ENCODE data around the gene FAM83F.

FAM83F gene

DNA sequence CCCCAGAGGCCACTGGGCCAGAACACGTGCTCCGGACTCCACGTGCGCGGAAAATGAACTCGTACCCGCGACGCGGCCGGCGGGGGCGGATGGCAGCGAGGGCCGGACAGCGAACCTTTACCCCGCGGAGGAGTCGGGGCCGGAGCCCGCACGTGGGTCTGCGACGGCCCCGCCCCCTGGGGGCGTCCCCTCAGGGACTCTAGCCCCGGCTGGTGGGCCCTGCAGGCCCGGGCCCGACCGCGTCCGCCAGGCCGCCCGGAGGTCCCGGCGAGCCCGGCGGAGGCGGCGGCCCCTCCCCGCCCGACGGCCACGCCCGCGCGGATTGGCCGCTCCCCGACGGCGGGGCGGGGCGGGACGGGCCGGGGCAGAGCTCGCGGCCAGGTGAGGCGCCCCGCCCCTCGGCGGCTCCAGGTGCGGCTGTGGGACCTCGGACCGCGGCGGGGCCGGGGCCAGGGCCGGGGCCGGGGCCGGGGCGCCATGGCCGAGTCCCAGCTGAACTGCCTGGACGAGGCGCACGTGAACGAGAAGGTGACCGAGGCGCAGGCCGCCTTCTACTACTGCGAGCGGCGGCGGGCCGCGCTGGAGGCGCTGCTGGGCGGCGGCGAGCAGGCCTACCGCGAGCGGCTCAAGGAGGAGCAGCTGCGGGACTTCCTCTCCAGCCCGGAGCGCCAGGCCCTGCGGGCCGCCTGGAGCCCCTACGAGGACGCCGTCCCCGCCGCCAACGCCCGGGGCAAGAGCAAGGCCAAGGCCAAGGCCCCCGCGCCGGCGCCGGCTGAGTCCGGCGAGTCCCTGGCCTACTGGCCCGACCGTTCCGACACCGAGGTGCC, at the start of gene FAM83F:
TSS of gene FAM83F (plus strand) at position 389 of the 827 bp plus-strand sequence. CDS start at position 478, 89 bp downstream.
- no peak for DNase-seq

- DNase-seq = no peak
These were observed 48.6 kb upstream of the FAM83F start for GRCh38 chr22:39946126-39946502.

- peak; percentile 8 to 39 for DNase-seq
These were observed 48.1 kb upstream of the FAM83F start for GRCh38 chr22:39946503-39947219.

- no peak for DNase-seq
These were observed 47.2 kb upstream of the FAM83F start for GRCh38 chr22:39947220-39948216.

DNA sequence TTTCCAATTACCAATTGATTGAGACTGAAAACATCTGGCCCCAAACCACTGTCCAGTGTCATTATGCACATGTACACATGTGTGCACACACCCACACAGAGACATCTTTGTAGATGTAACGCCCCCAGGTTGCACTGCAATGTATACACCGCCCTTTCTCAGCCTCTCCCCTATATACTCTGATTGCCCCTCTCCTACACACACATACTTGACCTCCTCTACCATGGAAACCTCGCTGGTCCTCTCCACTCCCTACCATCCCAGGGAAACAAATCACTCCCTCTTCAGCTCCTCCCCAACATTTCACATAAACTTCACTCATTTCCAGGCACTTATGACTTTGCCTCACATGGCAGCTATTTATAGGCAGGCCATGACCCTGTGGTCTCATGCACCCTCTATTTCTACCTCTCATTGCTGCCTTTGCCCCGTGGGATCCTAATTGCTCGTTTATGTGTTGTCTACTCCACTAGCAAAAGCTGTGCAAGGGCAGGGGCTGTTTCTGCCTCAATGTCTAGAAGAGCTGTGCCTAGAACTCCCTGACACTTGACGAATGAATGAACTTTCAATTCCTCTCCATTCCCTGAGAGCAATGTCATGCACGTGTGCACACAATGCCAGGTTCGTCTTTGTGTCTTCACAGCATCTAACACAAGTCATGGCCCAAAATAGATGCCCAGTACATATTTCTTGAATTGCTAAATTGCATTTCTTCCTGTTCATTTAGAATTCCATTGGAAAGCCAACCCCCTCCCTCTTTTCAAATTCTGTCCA, 44.6 kb upstream of the FAM83F start:
- DNase-seq = no peak

DNA sequence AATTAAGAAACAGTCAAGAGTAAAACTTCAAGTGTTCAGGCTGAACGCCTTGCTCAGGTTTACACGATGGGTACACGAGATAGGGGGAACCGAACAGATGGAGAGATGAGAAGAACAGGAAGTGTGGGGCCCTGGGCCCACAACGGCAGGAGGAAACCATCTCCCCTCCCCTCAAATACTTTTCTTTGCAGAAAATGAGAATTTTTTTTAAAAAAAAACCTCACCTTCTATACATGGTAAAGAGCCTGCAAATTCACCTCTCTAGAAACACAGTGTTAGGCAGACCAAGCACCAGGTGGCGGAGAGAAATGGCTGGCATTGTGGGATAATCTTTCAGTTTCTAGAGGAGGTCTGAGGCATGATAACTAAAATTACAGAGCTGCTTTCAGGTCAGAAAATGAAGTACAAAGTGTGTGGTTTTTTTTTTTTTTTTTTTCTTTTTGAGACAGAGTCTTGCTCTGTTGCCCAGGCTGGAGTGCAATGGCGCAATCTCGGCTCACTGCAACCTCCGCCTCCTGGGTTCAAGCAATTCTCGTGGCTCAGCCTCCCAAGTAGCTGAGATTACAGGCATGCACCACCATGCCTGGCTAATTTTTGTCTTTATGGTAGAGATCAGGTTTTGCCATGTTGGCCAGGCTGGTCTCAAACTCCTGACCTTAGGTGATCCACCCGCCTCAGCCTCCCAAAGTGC, 43.0 kb upstream of the FAM83F start:
- DNase-seq = peak; percentile 27 to 35

DNA sequence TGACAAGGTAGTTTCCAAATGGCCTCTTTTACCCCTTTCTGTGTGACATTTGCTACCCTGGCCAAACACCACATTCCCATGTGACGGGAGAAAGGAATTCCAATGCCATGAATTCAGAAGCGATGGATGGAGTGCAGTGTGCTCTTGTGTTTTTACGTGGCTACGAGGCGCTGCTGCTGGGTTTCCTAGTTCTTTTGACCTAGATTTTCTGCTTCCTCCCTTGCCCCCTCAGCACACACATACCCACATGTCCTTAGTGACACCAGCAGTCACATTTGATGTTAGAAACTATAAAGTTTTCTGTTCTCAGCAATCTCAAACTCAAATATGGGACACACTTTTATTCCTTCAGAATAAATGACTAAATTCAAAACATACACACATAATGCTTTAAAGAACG, 42.4 kb upstream of the FAM83F start:
- no peak for DNase-seq

DNA sequence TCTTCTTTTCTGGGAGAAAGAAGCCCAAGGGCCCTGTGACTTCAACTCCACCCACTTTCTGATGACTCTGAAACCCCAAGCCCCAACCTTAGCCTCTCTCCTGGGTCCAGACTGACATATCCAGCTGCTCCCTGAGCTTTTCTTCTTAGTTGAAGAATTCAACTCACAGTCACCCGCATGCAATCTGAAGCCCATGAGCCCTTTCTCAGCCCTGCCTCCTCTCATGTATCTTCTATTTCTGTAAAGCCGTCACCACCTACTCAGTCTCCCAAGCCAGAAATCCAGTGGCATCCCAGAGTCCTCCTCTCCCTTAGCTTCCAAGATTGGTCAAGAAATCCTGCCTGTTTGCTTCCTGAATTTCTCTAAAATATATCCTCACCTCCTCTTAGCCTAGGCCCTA, 41.7 kb upstream of the FAM83F start:
- DNase-seq = no peak

DNA sequence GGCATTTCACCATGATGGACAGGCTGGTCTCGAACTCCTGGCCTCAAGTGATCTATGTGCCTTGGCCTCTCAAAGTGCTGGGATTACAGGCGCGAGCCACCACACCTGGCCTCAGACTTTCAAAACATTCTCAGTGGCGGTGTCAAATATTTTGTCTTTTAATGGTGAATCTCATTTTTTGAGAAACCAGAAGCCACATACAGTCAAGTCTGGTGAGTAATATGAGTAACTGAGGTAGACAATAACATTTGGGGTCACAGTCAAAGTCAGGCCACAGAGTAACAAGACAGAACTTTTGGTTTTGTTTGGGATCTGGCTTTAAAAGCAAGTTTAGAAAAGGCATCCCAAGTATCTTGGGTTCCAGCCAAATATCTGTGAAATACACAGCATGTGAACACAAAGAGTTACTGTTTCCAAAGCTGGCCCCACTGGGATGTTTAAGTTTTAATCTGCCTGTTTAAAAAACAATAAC, 40.1 kb upstream of the FAM83F start:
- no peak for DNase-seq

GRCh38 chr22:39955675-39956074, 39.1 kb upstream of the FAM83F start:
- no peak for DNase-seq

- DNase-seq = peak; percentile 40 to 43
These were observed 37.7 kb upstream of the FAM83F start for GRCh38 chr22:39956932-39957664.

DNA sequence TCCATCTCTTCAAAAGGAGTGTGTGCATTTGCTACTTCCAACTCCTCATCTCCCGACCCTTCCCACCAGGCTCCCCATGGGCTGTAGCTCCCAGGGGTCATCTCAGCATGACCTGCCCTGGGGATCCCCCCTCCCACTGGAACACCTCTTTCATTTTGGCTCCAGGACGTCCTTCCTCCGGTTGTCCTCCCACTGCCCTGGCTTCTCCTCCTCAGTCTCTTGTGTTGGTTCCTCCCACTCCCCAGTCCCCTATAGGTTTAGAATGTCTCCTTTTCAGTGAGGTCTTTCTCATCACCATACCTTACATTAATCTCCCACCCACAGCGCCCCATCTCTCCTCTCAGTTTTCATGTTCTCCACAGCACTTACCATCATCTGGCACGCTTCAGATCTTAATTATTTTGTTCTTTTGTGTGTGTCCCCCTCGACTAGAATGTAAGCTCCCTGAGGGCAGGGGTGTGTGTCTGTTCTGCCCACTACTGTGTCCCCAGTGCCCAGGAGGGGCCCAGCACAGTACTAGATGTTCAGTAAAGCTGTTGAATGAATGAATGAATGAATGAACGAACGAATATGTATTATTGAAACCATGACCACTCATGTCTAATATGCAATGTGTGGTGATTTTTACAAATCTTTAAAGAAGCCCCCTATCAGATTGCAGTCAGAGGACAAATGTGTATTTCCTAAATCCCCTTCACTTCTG, 36.6 kb upstream of the FAM83F start:
- DNase-seq = no peak

DNA sequence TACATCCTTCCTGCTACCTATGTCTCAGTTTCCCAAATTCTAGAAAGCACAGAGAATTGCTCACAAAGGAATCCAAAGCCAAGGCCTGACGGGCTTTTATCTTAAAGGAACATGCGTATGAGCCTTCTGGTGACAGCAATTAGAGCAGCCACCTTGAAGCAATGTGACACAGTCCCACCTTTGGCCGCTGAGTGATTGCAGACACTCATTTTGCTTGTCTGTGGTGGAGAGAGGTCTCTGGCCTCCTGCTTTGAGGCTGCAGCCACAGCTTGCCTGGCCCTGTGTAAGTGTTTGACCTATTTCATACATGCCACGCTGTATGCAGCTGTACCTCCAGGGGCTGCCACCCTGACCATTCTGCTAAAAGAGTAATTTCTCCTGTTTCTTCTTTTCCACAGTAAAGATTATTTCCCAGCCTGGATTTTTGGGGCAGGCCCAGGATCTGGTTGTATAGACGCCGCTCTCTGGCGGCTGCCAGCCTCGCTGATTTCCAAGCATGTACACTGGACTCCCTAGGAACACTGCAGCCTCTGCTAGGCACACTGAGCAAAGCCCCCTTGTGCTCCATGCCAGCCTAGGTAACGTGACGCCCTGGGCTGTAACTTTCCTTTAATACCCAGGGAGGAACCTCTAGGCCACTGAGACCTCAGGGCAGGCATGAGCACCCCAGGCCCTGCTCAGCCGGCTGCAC, 35.7 kb upstream of the FAM83F start:
- no peak for DNase-seq

- DNase-seq = peak; percentile 83 to 88
These were observed 34.9 kb upstream of the FAM83F start, which contains the start of gene TMA7B for GRCh38 chr22:39959640-39960447. Gene TMA7B (plus strand): TSS chr22:39960397. CDS start chr22:39964375, 3,978 bp downstream.

DNA sequence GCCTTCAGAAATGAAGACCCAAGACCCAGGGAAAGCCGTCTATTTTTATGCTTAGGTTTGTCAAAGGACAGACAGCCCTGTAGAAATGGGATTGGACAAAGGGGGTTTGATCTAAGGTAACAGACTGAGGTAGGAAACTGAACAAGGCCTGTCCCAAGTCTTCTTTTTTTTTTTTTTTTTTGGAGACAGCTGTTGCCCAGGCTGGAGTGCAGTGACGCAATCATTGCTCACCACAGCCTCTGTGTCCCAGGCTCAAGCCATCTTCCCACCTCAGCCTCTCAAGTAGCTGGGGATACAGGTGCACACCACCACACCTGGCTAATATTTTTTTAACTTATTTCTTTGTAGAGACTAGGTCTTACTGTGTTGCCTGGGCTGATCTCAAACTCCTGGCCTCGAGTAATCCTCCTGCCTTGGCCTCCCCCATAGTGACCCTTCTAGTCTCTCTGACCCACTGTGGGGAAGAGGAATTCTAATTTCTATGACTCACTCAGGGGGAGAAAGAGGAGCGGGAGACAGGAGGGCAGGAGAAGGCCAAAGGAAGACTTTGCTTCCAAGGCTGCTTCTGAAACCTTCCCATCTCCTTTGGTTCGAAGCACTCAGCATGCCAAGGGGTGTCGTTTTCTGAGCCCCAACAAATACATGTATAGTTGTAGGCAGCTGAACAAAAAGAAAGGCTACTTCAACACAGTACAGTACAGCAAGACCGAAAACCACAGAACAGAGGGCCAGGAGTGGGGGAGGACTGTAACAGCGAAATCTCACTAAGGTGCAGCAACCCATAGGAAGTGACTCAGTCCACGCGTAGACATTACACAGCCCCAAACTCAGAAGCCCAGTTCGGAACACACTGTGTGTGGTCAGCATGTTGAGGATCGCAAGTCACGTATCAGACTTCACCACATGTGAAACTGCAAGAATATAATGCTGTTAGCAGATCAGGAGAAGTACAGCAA, 33.7 kb upstream of the FAM83F start:
- peak; percentile 75 to 82 for DNase-seq

DNA sequence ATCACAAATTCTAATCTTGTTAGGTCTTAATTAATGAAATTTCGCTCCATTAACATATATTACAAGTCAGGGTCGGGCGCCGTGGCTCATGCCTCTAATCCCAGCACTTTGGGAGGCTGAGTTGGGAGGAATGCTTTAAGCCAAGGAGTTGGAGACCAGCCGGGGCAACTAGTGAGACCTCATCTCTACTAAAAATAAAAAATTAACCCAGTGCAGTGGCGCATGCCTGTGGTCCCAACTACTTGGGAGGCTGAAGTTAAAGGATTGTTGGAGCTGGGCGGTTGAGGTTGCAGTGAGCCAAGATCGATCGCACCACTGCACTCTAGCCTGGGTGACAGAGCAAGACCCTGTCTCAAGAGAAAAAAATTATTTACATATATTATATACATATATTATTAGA, 32.7 kb upstream of the FAM83F start:
- DNase-seq = no peak

GRCh38 chr22:39965748-39966147, 29.0 kb upstream of the FAM83F start:
- DNase-seq = no peak

Measured in Kasumi-1 (cell line).